Measurements from ENCODE around the gene UNC119B. TPM values are rescaled to one million over a fixed set of nuclear protein-coding genes. Genes with fewer than 3 reads are reported as not detected.

UNC119B gene
- total RNA-seq, 1 experiment from 2014 or later: 33.8 TPM

- no peak overlapping the region for H3K4me2 ChIP-seq (ENCODE audit: low read length)
- H3K27me3 ChIP-seq (ENCODE audit: insufficient read depth, low read length): no peaks in the 10 kb centered on the region
- BruUV-seq (replicated peaks): no TSS peak
- H3K27ac ChIP-seq (ENCODE audit: low read depth, low read length): no peak overlapping the region
- H3K36me3 ChIP-seq (ENCODE audit: control insufficient read depth in 1 of 2, insufficient read depth in 2 of 2, low read length in 2 of 2): peaks cover 36 to 40% of the 10 kb centered on the region in 2 experiments; a peak in 3 of 4 replicates
- no peaks in the 10 kb centered on the region for H4K20me1 ChIP-seq (ENCODE audit: insufficient read depth)
- no peaks in the 10 kb centered on the region for H3K9me2 ChIP-seq (ENCODE audit: insufficient read depth)
- H3K79me2 ChIP-seq (ENCODE audit: insufficient read depth, low read length): no peaks in the 10 kb centered on the region
- ChIA-PET POLR2A (no interaction called here), RAD21 (ENCODE audit: low non-redundant PET in 1 of 2, low total read pairs in 2 of 2, uncharacterized antibody in 2 of 2, unreplicated experiment in 2 of 2) (no interaction called here), CTCF (no interaction called here)
- peaks cover 3 to 23% of the 10 kb centered on the region in 2 experiments; a peak in 2 of 4 replicates for H3K4me1 ChIP-seq (ENCODE audit: control insufficient read depth in 1 of 2, insufficient read depth in 2 of 2, low read length in 2 of 2)
- no peak overlapping the region for H3K4me3 ChIP-seq (replicated peaks in 1 of 2; ENCODE audit: low read depth in 1 of 2, low read length in 2 of 2)
- DNase-seq (ENCODE audit: low read depth, low spot score): no peak
- intact Hi-C loops (cut with micrococcal nuclease): no loop called here
- H2AFZ ChIP-seq (ENCODE audit: low read depth, low read length, poor library complexity, severe bottlenecking): no peak overlapping the region
- H3K9ac ChIP-seq (ENCODE audit: low read length): no peak overlapping the region
- TF ChIP-seq ZNF274 (IDR thresholded peaks at IDR 0.05; ENCODE audit: low read depth, low read length): no peak
- no peak for TF ChIP-seq POLR2A (IDR thresholded peaks at IDR 0.05; ENCODE audit: borderline replicate concordance, extremely low read depth, insufficient read depth, insufficient read length)
- ATAC-seq: no peak
- H3K9me3 ChIP-seq (ENCODE audit: control insufficient read depth in 1 of 2, insufficient read depth in 1 of 2, low read depth in 1 of 2, low read length in 2 of 2): no peaks in the 10 kb centered on the region
Measured at GRCh38 chr12:120721866-120722265, 11.6 kb downstream of the UNC119B start.

GRCh38 chr12:120722784-120723183, 12.5 kb downstream of the UNC119B start:
- no peaks in the 10 kb centered on the region for H3K79me2 ChIP-seq (ENCODE audit: insufficient read depth, low read length)
- no peak overlapping the region for H2AFZ ChIP-seq (ENCODE audit: low read depth, low read length, poor library complexity, severe bottlenecking)
- peaks cover 3 to 23% of the 10 kb centered on the region in 2 experiments; a peak in 2 of 4 replicates for H3K4me1 ChIP-seq (ENCODE audit: control insufficient read depth in 1 of 2, insufficient read depth in 2 of 2, low read length in 2 of 2)
- no TSS peak for BruUV-seq (replicated peaks)
- ChIA-PET CTCF (no interaction called here), RAD21 (ENCODE audit: low non-redundant PET in 1 of 2, low total read pairs in 2 of 2, uncharacterized antibody in 2 of 2, unreplicated experiment in 2 of 2) (no interaction called here), POLR2A (no interaction called here)
- DNase-seq (ENCODE audit: low read depth, low spot score) (no peak), ATAC-seq (no peak)
- no peak overlapping the region for H3K27ac ChIP-seq (ENCODE audit: low read depth, low read length)
- no peaks in the 10 kb centered on the region for H3K27me3 ChIP-seq (ENCODE audit: insufficient read depth, low read length)
- H3K9me3 ChIP-seq (ENCODE audit: control insufficient read depth in 1 of 2, insufficient read depth in 1 of 2, low read depth in 1 of 2, low read length in 2 of 2): no peaks in the 10 kb centered on the region
- TF ChIP-seq EGR1 (IDR thresholded peaks at IDR 0.05; ENCODE audit: low read depth): no peak
- TF ChIP-seq ELF1 (IDR thresholded peaks at IDR 0.05; ENCODE audit: borderline replicate concordance, low read depth): no peak
- intact Hi-C loops (cut with micrococcal nuclease): no loop called here
- H3K4me2 ChIP-seq (ENCODE audit: low read length): no peak overlapping the region
- peaks cover 33 to 35% of the 10 kb centered on the region in 2 experiments; a peak in 3 of 4 replicates for H3K36me3 ChIP-seq (ENCODE audit: control insufficient read depth in 1 of 2, insufficient read depth in 2 of 2, low read length in 2 of 2)
- no peak overlapping the region for H3K4me3 ChIP-seq (replicated peaks in 1 of 2; ENCODE audit: low read depth in 1 of 2, low read length in 2 of 2)
- no peaks in the 10 kb centered on the region for H3K9me2 ChIP-seq (ENCODE audit: insufficient read depth)
- H4K20me1 ChIP-seq (ENCODE audit: insufficient read depth): no peaks in the 10 kb centered on the region
- H3K9ac ChIP-seq (ENCODE audit: low read length): no peak overlapping the region

Data from HCT116 (cell line).